Activated T-helper 1 cell treated with anti-CD3 and anti-CD28 coated beads, Interleukin-12 subunit alpha, Interleukin-12 subunit beta, Interleukin-2, Interleukin-4 antibody, amounts not matched to agents 30 ng/mL and 10 ng/mL and 1 ng/mL, durations not matched to agents 14 hours and 24 hours and 36 hours (primary cell): Measurements from ENCODE around the gene SS18. TPM values are rescaled to one million over a fixed set of nuclear protein-coding genes. Genes with fewer than 3 reads are reported as not detected.
"Not testable (repeated sequence)": the region's sequence is repeated elsewhere in the genome, so short reads cannot be mapped to it uniquely, and the experiment has no call there.

ENCODE experiments used
- DNase-seq: peaks from one replicate; pipeline ENCODE4 v3.0.0; 2021; ENCODE audit warnings: low spot score
- H3K27ac Mint-ChIP-seq: one replicate; pipeline ENCODE4 v1.8.0; 2021; ENCODE audit warnings: mild to moderate bottlenecking, mixed read lengths
- H3K27me3 Mint-ChIP-seq: one replicate; pipeline ENCODE4 v1.8.0; 2022; ENCODE audit warnings: mild to moderate bottlenecking, moderate library complexity, mixed read lengths; ENCODE audit not compliant: insufficient read depth
- H3K36me3 Mint-ChIP-seq: one replicate; pipeline ENCODE4 v1.8.0; 2021; ENCODE audit warnings: low read depth, mixed read lengths
- H3K4me1 Mint-ChIP-seq: one replicate; pipeline ENCODE4 v1.8.0; 2021; ENCODE audit warnings: low read depth, mixed read lengths
- H3K4me3 Mint-ChIP-seq: one replicate; pipeline ENCODE4 v1.8.0; 2021; ENCODE audit warnings: mild to moderate bottlenecking, moderate library complexity, mixed read lengths
- H3K9me3 Mint-ChIP-seq: one replicate; pipeline ENCODE4 v1.8.0; 2021; ENCODE audit warnings: mixed read lengths
- intact Hi-C: fragments of 100-400 bp; cut with micrococcal nuclease; formaldehyde crosslinking; loops from one replicate; pipeline ENCODE4 v1.15.1; 2024
- total RNA-seq: library from RNA; stranded (reverse); gene quantifications from 2 replicates; pipeline ENCODE4 v1.2.3, GENCODE V29; 2022

SS18 gene, protein sequence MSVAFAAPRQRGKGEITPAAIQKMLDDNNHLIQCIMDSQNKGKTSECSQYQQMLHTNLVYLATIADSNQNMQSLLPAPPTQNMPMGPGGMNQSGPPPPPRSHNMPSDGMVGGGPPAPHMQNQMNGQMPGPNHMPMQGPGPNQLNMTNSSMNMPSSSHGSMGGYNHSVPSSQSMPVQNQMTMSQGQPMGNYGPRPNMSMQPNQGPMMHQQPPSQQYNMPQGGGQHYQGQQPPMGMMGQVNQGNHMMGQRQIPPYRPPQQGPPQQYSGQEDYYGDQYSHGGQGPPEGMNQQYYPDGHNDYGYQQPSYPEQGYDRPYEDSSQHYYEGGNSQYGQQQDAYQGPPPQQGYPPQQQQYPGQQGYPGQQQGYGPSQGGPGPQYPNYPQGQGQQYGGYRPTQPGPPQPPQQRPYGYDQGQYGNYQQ
- total RNA-seq: 64.4 and 72.4 TPM in 2 replicates

DNA sequence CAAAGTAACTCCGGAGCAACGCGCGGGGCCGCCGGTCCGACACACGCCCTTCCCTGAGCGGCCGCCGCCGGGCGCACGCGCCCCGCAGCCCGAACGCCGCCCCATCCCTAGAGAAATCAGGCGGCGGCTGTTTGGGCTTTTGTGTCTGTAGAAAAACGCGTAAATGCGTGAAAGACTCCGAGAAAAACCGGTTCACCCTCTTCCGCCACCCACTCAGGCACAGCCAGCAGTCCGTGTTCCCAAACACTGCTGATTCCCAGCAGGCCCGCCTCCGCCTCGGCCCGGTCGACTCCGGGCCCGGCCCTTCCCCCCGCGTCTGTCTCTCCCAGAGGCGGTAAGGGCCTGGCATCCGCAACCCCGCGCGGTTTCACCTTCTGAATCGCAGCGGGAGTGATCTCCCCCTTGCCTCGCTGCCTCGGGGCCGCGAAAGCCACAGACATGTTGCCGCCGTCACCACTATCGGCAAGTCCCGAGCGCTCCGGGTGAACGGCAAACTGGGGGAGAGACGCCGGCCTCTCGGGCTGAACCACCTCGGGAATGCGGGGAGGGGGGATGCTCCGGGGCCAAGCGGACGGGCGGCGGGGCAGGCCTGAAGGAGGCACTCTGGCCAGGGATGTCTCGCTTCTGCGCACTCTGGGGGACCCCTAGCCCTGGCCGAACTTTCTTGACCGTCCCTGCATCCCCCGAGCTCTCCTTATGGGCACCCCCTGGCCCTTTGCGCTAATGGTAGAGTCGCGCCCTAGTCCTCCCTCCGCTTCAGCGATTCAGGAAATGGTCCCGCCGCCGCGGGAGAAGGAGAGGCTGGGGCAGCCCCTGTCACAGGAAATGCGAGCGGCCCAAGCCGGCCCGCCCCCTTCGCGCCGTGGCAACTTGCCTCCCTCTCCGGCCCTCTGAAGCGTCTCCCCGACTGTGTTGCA, at the start of gene SS18:
Gene SS18, minus strand, starts transcription at position 484 of the 917 bp plus-strand sequence. Its CDS starts 44 bp downstream, at position 440.
- Mint-ChIP-seq H3K27me3 (no peaks in the 10 kb centered on the region), H3K4me1 (peaks cover 33% of the 10 kb centered on the region), H3K36me3 (peaks cover 14% of the 10 kb centered on the region), H3K9me3 (no peaks in the 10 kb centered on the region), H3K4me3 (peak within 1 kb of the TSS; percentile 95), H3K27ac (peak within 1 kb of the TSS; percentile 95)
- peak; percentile 89 for DNase-seq
- intact Hi-C loops: loop anchor here (1.0 to 10.0 kb wide), 6 partner anchors 64 to 458 kb away; partner anchors contain the start of genes KCTD1 and TAF4B

DNA sequence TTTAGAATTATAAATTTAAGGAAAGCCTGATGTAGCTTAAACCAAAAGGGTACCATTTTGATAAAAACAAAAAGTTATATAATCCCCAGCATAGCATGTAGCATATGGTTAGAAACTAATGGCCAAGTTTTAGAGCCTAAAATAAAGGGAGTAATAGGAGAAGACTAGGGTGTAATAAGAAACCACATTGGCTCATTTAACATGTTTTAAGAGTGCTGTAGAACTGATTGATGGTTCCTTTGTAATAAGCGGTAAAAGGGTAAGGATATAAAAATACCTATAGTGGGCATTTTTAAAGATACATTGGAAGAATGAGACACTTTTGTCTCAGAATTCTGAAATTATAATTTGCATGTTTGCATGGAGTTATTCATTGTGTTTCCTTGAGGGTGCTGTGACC, 45.1 kb upstream of the SS18 start:
- Mint-ChIP-seq H3K9me3 (no peaks in the 10 kb centered on the region), H3K4me1 (no peaks in the 10 kb centered on the region), H3K36me3 (no peaks in the 10 kb centered on the region), H3K27ac (no peak overlapping the region), H3K27me3 (peaks cover 3% of the 10 kb centered on the region), H3K4me3 (no peak overlapping the region)
- no peak for DNase-seq
- intact Hi-C loops: no loop called here

DNA sequence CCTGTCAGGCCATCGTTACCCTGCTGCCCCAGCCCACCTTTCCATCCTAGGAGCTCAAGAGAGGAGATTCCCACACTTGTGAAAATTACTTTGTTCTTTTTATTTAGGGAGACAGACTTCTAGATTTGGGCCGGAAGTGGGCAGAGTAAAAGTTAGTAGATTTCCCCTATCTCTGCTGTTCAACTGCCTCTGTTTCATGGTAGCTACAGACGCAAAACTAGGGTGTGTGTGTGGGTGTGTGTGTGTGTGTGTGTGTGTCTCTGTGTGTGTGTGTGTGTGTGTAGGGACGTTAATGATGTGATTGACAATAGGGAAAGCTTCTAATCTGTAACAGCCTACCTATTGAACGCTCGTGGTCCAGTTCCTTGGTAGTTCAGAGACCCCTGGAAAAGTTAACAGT, 43.7 kb upstream of the SS18 start:
- intact Hi-C loops: no loop called here
- Mint-ChIP-seq H3K27ac (peak overlapping the region; percentile 59), H3K4me1 (no peaks in the 10 kb centered on the region), H3K4me3 (peak overlapping the region; percentile 79), H3K9me3 (no peaks in the 10 kb centered on the region), H3K36me3 (no peaks in the 10 kb centered on the region), H3K27me3 (peaks cover 3% of the 10 kb centered on the region)
- no peak for DNase-seq

DNA sequence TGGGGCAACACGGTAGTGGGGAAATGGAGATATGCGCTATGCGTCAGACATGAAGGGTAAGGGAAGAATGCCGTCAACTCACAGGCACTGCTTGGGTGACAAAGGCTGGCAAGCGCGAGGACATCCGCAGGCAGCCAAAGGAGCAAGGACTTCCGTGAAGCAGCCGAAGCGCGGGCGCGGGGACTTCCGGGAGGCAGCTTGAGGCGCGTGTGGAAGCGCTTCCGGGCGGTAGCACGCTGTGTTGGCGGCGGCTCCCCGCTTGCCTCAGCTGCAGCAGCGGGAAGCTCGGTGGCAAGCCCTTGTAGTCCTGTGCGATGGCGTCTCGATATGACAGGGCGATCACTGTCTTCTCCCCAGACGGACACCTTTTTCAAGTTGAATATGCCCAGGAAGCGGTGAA, 43.2 kb upstream of the SS18 start, which contains the start of gene PSMA8:
Gene PSMA8, plus strand, starts transcription at position 218 of the 400 bp plus-strand sequence. Its CDS starts 97 bp downstream, at position 315.
- Mint-ChIP-seq H3K27me3 (peaks cover 3% of the 10 kb centered on the region), H3K9me3 (no peaks in the 10 kb centered on the region), H3K4me3 (peak within 1 kb of the TSS; percentile 79), H3K4me1 (no peaks in the 10 kb centered on the region), H3K27ac (peak within 1 kb of the TSS; percentile 59), H3K36me3 (no peaks in the 10 kb centered on the region)
- intact Hi-C loops: no loop called here
- peak; percentile 34 for DNase-seq

DNA sequence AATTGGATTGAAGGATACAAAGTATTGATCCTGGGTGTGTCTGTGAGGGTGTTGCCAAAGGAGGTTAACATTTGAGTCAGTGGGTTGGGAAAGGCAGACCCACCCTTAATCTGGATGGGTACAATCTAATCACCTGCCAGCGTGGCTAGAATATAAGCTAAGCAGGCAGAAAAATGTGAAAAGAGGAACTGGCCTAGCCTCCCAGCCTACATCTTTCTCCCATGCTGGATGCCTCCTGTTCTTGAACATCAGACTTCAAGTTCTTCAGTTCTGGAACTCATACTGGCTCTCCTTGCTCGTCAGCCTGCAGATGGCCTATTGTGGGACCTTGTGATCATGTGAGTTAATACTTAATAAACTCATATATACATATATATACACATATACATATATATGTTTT, 37.8 kb upstream of the SS18 start:
- not testable (repeated sequence) for H3K4me3 Mint-ChIP-seq

DNA sequence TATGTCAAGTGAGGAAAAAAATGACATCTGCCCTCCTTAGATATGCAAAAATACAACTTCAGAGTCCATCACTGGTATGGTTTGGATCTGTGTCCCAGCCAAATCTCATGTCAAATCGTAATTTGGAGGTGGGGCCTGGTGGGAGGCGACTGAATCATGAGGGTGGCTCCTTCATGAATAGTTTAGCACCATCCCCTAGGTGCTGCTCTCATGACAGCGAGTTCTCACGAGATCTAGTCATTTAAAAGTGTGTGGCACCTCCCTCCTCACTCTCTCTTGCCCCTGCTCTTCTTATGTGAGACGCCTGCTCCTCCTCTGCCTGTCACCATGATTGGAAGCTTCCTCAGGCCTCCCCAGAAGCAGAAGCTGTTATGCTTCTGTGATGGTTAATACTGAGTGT, 37.4 kb upstream of the SS18 start:
- Mint-ChIP-seq H3K36me3 (no peaks in the 10 kb centered on the region), H3K9me3 (peaks cover 13% of the 10 kb centered on the region), H3K27me3 (no peaks in the 10 kb centered on the region), H3K4me3 (no peak overlapping the region), H3K27ac (no peak overlapping the region), H3K4me1 (no peaks in the 10 kb centered on the region)
- DNase-seq: no peak
- intact Hi-C loops: no loop called here

More for the DNA sequence above, 37.8 kb upstream of the SS18 start:
- H3K9me3 Mint-ChIP-seq, DNase-seq, H3K27me3 Mint-ChIP-seq, H3K36me3 Mint-ChIP-seq, H3K27ac Mint-ChIP-seq, intact Hi-C loops, H3K4me1 Mint-ChIP-seq: not testable (repeated sequence)

DNA sequence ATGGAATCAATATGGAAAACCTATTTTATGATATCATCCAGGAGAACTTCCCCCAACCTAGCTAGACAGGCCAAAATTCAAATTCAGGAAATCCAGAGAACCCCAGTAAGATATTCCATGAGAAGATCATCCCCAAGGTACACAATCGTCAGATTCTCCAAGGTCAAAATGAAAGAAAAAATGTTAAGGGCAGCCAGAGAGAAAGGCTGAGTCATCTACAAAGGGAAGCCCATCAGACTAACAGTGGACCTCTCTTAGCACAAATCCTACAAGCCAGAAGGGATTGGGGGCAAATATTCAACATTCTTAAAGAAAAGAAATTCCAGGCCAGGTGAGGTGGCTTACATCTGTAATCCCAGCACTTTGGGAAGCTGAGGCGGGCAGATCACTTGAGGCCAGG, 31.6 kb upstream of the SS18 start:
- H3K4me3 Mint-ChIP-seq, DNase-seq, H3K36me3 Mint-ChIP-seq, H3K4me1 Mint-ChIP-seq, intact Hi-C loops, H3K27me3 Mint-ChIP-seq, H3K27ac Mint-ChIP-seq: not testable (repeated sequence)
- H3K9me3 Mint-ChIP-seq: peaks cover 15% of the 10 kb centered on the region

DNA sequence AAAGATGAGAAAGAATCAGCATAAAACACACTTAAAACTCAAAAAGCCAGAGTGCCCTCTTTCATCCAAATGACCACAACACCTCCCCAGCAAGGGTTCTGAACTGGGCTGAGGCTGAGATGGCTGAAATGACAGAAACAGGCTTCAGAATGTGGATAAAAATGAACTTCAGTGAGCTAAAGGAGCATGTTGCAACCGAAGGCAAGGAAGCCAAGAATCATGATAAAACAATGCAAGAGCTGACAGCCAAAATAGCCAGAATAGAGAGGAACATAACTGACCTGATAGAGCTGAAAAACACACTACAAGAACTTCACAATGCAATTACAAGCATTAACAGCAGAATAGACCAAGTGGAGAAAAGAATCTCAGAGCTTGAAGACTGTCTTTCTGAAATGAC, 31.1 kb upstream of the SS18 start:
- no peak overlapping the region for H3K27ac Mint-ChIP-seq
- H3K27me3 Mint-ChIP-seq: peaks cover 2% of the 10 kb centered on the region
- intact Hi-C loops: no loop called here
- H3K4me3 Mint-ChIP-seq: no peak overlapping the region
- H3K36me3 Mint-ChIP-seq: no peaks in the 10 kb centered on the region
- no peaks in the 10 kb centered on the region for H3K4me1 Mint-ChIP-seq
- no peak for DNase-seq
- peaks cover 15% of the 10 kb centered on the region for H3K9me3 Mint-ChIP-seq

DNA sequence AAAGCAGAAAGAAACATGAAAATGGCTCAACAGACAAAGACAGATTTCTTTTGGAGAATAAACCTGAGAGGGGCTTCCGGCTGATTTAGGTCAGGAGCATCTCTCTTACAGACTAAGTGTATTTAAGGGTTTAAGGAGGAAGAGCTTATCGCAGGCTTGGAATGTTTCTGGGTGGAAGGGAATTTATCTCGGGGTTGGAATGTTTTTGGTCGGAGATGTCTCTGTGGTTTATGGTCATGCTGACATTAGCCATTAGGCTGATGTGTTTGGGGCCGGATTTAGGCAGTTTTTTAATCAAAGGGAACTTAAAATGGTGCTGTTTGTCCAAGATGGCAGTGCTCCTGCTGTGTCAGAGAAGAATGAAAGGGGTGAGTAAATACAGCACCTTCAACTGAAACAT, 28.8 kb upstream of the SS18 start:
- peaks cover 2% of the 10 kb centered on the region for H3K27me3 Mint-ChIP-seq
- peaks cover 15% of the 10 kb centered on the region for H3K9me3 Mint-ChIP-seq
- intact Hi-C loops: no loop called here
- DNase-seq: no peak
- H3K27ac Mint-ChIP-seq: no peak overlapping the region
- H3K4me3 Mint-ChIP-seq: no peak overlapping the region
- no peaks in the 10 kb centered on the region for H3K4me1 Mint-ChIP-seq
- H3K36me3 Mint-ChIP-seq: no peaks in the 10 kb centered on the region

DNA sequence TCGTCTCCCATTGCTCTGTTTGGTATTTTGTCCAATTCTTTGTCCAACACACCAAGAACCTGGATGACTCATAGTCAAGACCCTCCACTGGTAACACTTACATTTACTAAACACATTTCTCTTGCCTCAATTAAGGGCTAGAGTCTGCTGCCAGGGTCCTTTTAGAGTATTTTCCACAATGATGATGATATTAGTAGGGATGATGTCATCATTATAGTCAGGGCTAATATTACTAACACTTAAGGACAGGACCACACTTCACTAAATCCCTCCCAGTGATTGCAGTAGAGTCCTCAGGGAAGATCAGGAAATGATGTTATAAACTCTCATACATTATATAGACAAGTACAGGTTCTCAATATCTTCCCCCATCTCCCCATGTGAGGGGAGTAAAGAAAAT, 13.6 kb upstream of the SS18 start:
- H3K27ac Mint-ChIP-seq: no peak overlapping the region
- no peak for DNase-seq
- peaks cover 4% of the 10 kb centered on the region for H3K4me1 Mint-ChIP-seq
- no peak overlapping the region for H3K4me3 Mint-ChIP-seq
- intact Hi-C loops: no loop called here
- peaks cover 8% of the 10 kb centered on the region for H3K27me3 Mint-ChIP-seq
- H3K36me3 Mint-ChIP-seq: no peaks in the 10 kb centered on the region
- H3K9me3 Mint-ChIP-seq: no peaks in the 10 kb centered on the region

DNA sequence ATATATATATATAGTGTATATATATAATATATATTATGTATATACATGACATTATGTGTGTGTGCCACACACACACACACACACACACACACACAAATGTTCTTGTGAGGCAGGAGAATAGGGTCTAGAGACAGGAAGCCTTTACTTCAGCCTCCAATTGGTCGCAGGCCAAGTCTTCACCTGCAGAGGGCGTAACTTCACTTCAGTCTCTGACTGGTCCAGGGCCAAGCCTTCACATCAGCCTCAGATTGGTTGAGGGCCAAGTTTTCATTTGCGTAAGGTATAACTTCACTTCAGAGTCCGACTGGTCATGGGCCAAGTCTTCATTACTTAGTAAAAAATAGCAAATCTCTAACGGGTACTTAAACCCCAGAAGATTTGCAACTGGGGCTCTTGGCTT, 13.2 kb upstream of the SS18 start:
- H3K4me1 Mint-ChIP-seq: peaks cover 4% of the 10 kb centered on the region
- no peaks in the 10 kb centered on the region for H3K36me3 Mint-ChIP-seq
- H3K9me3 Mint-ChIP-seq: no peaks in the 10 kb centered on the region
- H3K27ac Mint-ChIP-seq: no peak overlapping the region
- intact Hi-C loops: no loop called here
- H3K27me3 Mint-ChIP-seq: peaks cover 9% of the 10 kb centered on the region
- no peak overlapping the region for H3K4me3 Mint-ChIP-seq
- DNase-seq: peak; percentile 12

DNA sequence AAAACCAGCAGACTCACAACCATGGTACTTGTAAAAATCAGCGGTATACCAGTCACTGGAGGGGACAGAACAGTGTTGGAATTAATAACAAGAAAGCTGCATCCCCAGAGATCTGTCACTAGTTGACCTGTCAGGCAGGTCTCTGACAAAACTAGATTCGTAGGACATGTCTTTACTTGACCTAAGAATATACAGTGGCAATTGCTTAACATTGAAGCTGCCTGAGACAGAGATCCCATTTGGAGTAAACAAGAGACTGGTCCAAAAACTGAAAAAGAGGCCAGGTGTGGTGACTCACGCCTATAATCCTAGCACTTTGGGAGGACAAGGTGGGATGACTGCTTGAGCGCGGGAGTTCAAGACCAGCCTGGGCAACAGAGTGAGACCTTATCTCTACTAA, 7.2 kb upstream of the SS18 start:
- intact Hi-C loops: loop anchor here (10.0 kb wide), 1 partner anchor 57 kb away; no protein-coding TSS in a partner anchor
- Mint-ChIP-seq H3K36me3 (no peaks in the 10 kb centered on the region), H3K4me3 (no peak overlapping the region), H3K27me3 (peaks cover 9% of the 10 kb centered on the region), H3K4me1 (peaks cover 4% of the 10 kb centered on the region), H3K9me3 (peaks cover 10% of the 10 kb centered on the region), H3K27ac (no peak overlapping the region)
- no peak for DNase-seq

DNA sequence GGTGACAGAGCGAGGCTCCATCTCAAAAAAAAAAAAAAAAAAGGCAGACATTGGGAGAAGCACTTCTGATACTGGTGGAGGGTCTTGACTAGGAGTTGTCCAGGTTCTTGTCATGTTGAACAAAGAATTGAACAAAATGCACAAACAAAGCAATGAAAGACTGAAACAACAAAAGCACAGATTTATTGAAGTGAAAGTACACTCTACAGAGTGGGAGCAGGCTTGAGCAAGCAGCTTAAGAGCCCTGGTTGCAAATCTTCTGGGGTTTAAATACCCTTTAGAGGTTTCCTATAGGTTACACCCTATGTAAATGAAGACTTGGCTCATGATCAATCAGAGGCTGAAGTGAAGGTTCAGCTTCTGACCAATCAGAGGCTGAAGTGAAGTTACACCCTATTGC, 6.4 kb upstream of the SS18 start:
- H3K27ac Mint-ChIP-seq: no peak overlapping the region
- no peak for DNase-seq
- no peak overlapping the region for H3K4me3 Mint-ChIP-seq
- H3K36me3 Mint-ChIP-seq: no peaks in the 10 kb centered on the region
- peaks cover 10% of the 10 kb centered on the region for H3K9me3 Mint-ChIP-seq
- intact Hi-C loops: loop anchor here (10.0 kb wide), 1 partner anchor 58 kb away; no protein-coding TSS in a partner anchor
- peaks cover 9% of the 10 kb centered on the region for H3K27me3 Mint-ChIP-seq
- peaks cover 4% of the 10 kb centered on the region for H3K4me1 Mint-ChIP-seq
